Endothelial cell of umbilical vein (primary cell): ENCODE measurements around the gene COA4. TPM values are rescaled to one million over a fixed set of nuclear protein-coding genes. Genes with fewer than 3 reads are reported as not detected.

ENCODE experiments used
- BruUV-seq: library from RNA; stranded (reverse); fragments of 400-500 nt; replicated peaks from 2 replicates; lab custom pipeline; 2021; lab: Mats Ljungman, UMichigan
- CTCF ChIA-PET: fragments of 300-600, 350-600 bp; sonication (Branson Sonifier 250); formaldehyde crosslinking; loops from one replicate; lab custom pipeline; 2021; ENCODE audit warnings: antibody characterized with exemption, inconsistent platforms; lab: Charles Lee
- POLR2A ChIA-PET: fragments of 300-600, 350-600 bp; sonication (Branson Sonifier 250); formaldehyde crosslinking; loops from one replicate; lab custom pipeline; 2021; ENCODE audit warnings: antibody characterized with exemption, inconsistent platforms; lab: Charles Lee
- DNase-seq: peaks from one replicate; pipeline ENCODE4 v3.0.0-alpha.2; 2011; ENCODE audit warnings: low read depth, low spot score
- FAIRE-seq: peaks from 2 replicates; lab custom pipeline; 2011; peaks lifted over from hg19 to GRCh38; lab: Jason Lieb, UNC
- H2AFZ ChIP-seq: 2 replicates; pipeline ENCODE4 v1.6.0; 2012; ENCODE audit warnings: low read depth, low read length, control low read depth, inconsistent platforms
- H3K27ac ChIP-seq: 2 replicates; pipeline ENCODE4 v1.5.1; 2011; ENCODE audit warnings: low read depth, mild to moderate bottlenecking, control low read depth, low read length, moderate library complexity; ENCODE audit not compliant: insufficient read depth
- H3K27me3 ChIP-seq, 2 experiments: 2 replicates each; pipeline versions ENCODE4 v1.6.0 to v1.6.1; 2011; ENCODE audit warnings: low read length in 2 of 2, mixed read lengths in 1 of 2; ENCODE audit not compliant: control insufficient read depth in 2 of 2, insufficient read depth in 2 of 2
- H3K36me3 ChIP-seq, 2 experiments: 2 replicates in 1 of 2; 3 replicates in 1 of 2; pipeline ENCODE4 v1.5.1; 2011; ENCODE audit warnings: low read length in 2 of 2, mild to moderate bottlenecking in 1 of 2, moderate library complexity in 1 of 2; ENCODE audit not compliant: control insufficient read depth in 2 of 2, insufficient read depth in 2 of 2; ENCODE audit errors: extremely low read depth in 1 of 2
- H3K4me1 ChIP-seq: 3 replicates; pipeline ENCODE4 v1.5.1; 2011; ENCODE audit warnings: mild to moderate bottlenecking, low read length; ENCODE audit not compliant: control insufficient read depth, insufficient read depth; ENCODE audit errors: extremely low read depth
- H3K4me2 ChIP-seq: 2 replicates; pipeline ENCODE4 v1.6.1; 2011; ENCODE audit warnings: low read length, control low read depth, mixed read lengths; ENCODE audit not compliant: insufficient read depth
- H3K4me3 ChIP-seq, 3 experiments: fragments of 200-600 bp in 1 of 3; sonication (generic), shearing (Covaris generic) in 1 of 3; replicated peaks in 1 of 3; 2 replicates each; pipeline ENCODE4 v1.5.1; 2011 to 2016; ENCODE audit warnings: control low read depth in 3 of 3, low read length in 3 of 3, mild to moderate bottlenecking in 2 of 3, inconsistent platforms in 1 of 3, low read depth in 1 of 3, moderate library complexity in 1 of 3; ENCODE audit not compliant: insufficient read depth in 1 of 3
- H3K79me2 ChIP-seq: 2 replicates; pipeline ENCODE4 v1.6.0; 2012; ENCODE audit warnings: low read length, inconsistent platforms; ENCODE audit not compliant: control insufficient read depth, insufficient read depth
- H3K9ac ChIP-seq: replicated peaks from 2 replicates; pipeline ENCODE3; 2011; ENCODE audit warnings: low read length, control low read depth; ENCODE audit not compliant: insufficient read depth; ENCODE audit errors: extremely low read depth
- H3K9me1 ChIP-seq: replicated peaks from 3 replicates; pipeline ENCODE4 v1.6.0; 2011; ENCODE audit warnings: mild to moderate bottlenecking, low read length; ENCODE audit not compliant: control insufficient read depth, insufficient read depth; ENCODE audit errors: extremely low read depth
- H3K9me3 ChIP-seq: replicated peaks from 2 replicates; pipeline ENCODE4 v1.5.1; 2012; ENCODE audit warnings: low read length, inconsistent platforms; ENCODE audit not compliant: control insufficient read depth, insufficient read depth
- H4K20me1 ChIP-seq: replicated peaks from 2 replicates; pipeline ENCODE3; 2011; ENCODE audit warnings: mild to moderate bottlenecking, low read length; ENCODE audit not compliant: control insufficient read depth, insufficient read depth; ENCODE audit errors: extremely low read depth
- CTCF ChIP-seq, 2 donors: IDR thresholded peaks; 1 replicate in 1 of 2; 2 replicates in 1 of 2; pipeline ENCODE4 v1.5.1; 2011; ENCODE audit warnings: low read length in 2 of 2, mild to moderate bottlenecking in 2 of 2, moderate library complexity in 2 of 2, control low read depth in 1 of 2, inconsistent platforms in 1 of 2, low read depth in 1 of 2; ENCODE audit not compliant: insufficient read depth in 1 of 2; ENCODE audit errors: extremely low read depth in 1 of 2
- EZH2 ChIP-seq: IDR thresholded peaks from 2 replicates; pipeline ENCODE4 v1.6.1; 2012; ENCODE audit warnings: borderline replicate concordance, low read depth, mild to moderate bottlenecking, moderate library complexity, low read length, inconsistent platforms; ENCODE audit not compliant: severe bottlenecking
- GATA2 ChIP-seq: IDR thresholded peaks from 2 replicates; pipeline ENCODE4 v1.7.0; 2011; ENCODE audit warnings: low read depth, mild to moderate bottlenecking, moderate library complexity, mixed read lengths, low read length; ENCODE audit not compliant: insufficient read length, insufficient read depth
- JUN ChIP-seq: IDR thresholded peaks from 2 replicates; pipeline ENCODE4 v1.6.1; 2011; ENCODE audit warnings: borderline replicate concordance, low read depth; ENCODE audit not compliant: insufficient read length, insufficient read depth
- MAX ChIP-seq: IDR thresholded peaks from 2 replicates; pipeline ENCODE4 v1.6.1; 2011; ENCODE audit not compliant: insufficient read depth, insufficient read length
- MYC ChIP-seq: IDR thresholded peaks from one replicate; pipeline ENCODE4 v1.6.1; 2011; ENCODE audit warnings: mild to moderate bottlenecking, low read depth, low read length
- POLR2A ChIP-seq: IDR thresholded peaks from 2 replicates; pipeline ENCODE4 v1.6.1; 2012; ENCODE audit warnings: low read depth, mild to moderate bottlenecking, control low read depth, low read length
- POLR2AphosphoS5 ChIP-seq: IDR thresholded peaks from 2 replicates; pipeline ENCODE4 v1.6.1; 2012; ENCODE audit warnings: low read depth, mild to moderate bottlenecking, control low read depth, low read length, moderate library complexity; ENCODE audit not compliant: insufficient read depth
- dilution Hi-C: fragments of 300-500 bp; cut with MboI; formaldehyde crosslinking; loops from one replicate; pipeline ENCODE4 v1.15.0; 2019; ENCODE audit warnings: low sequenced_read_pairs; ENCODE audit not compliant: extremely low pct_ligation_motif_present
- intact Hi-C: fragments of 100-400 bp; cut with micrococcal nuclease; formaldehyde crosslinking; loops from one replicate; pipeline ENCODE4 v1.10.0; 2022
- polyA plus RNA-seq, 4 experiments: library from polyadenylated mRNA; depleted of rRNA in 3 of 4; stranded (reverse) in 3 of 4; unstranded in 1 of 4; fragments of >200 nt; gene quantifications; 2 replicates each; pipeline versions ENCODE4 v1.2.1 to v1.2.3, GENCODE V29; 2011 to 2012; ENCODE audit warnings: missing spikeins in 1 of 4
- total RNA-seq: library from RNA; stranded (reverse); gene quantifications from 2 replicates; pipeline ENCODE4 v1.2.3, GENCODE V29; 2021

COA4 gene
- total and polyA plus RNA-seq, 2 donors (not counting 3 experiments of a cell fraction or from before 2014, with no cell fraction given): 58.1 to 120 TPM

DNA sequence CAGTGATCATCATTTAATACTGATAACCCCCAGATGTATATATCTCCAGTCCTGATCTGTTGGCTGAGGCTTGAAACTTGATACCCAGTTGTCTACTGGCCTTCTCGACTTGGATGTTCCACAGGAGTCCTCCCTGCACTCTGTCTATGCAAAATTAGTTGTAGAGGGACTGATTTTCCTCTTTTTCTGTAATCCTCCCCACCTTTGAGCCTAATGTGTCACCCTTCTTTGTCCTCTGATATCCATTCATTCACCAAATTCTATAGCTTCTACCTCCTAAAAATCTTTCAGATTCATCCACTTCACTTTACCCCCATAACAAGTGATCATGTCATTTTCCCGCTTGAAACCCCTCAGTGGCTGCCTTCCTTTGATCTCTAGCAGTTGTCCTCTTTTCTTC, 16.4 kb downstream of the COA4 start:
- Histone ChIP-seq H3K36me3 (peaks cover 2% of the 10 kb centered on the region in 2 experiments), H4K20me1 (no peaks in the 10 kb centered on the region), H2AFZ (no peak overlapping the region), H3K79me2 (no peaks in the 10 kb centered on the region), H3K4me3 (no peak overlapping the region), H3K9me1 (no peaks in the 10 kb centered on the region), H3K4me1 (no peaks in the 10 kb centered on the region), H3K27me3 (no peaks in the 10 kb centered on the region), H3K4me2 (no peak overlapping the region), H3K9ac (no peak overlapping the region), H3K27ac (no peak overlapping the region), H3K9me3 (no peaks in the 10 kb centered on the region)
- ChIA-PET CTCF (interaction anchor here (1.2 kb wide), 1 partner anchor 71 kb away, joined by 3 read pairs; no protein-coding TSS in a partner anchor), POLR2A (no interaction called here)
- BruUV-seq: no TSS peak
- DNase-seq: no peak
- FAIRE-seq: no peak
- no peak for TF ChIP-seq JUN
- TF ChIP-seq POLR2AphosphoS5: no peak
- TF ChIP-seq GATA2: no peak
- no peak for TF ChIP-seq MYC
- TF ChIP-seq CTCF (IDR thresholded peaks at IDR 0.05; ENCODE audit: extremely low read depth in 1 of 2, insufficient read depth in 1 of 2, low read depth in 1 of 2, low read length in 2 of 2): no peak
- TF ChIP-seq MAX: no peak
- TF ChIP-seq EZH2: no peak
- TF ChIP-seq POLR2A: no peak
- dilution Hi-C loops: no loop called here
- intact Hi-C loops: no loop called here
